SK-N-SH treated with all-trans-retinoic acid at 6 μM for 48 hours (cell line): Measurements from ENCODE around the gene LDB1.

Experiments
- ATAC-seq: fragments of 200-7000 bp; cut with Tn5 transposase; 3 replicates; pipeline ENCODE4 v1.9.1; 2020; ENCODE audit warnings: mild to moderate bottlenecking, moderate library complexity
- ARNTL ChIP-seq: fragments of 450-650 bp; formaldehyde crosslinking; IDR thresholded peaks from 2 replicates; pipeline ENCODE4 v1.5.0; 2020; ENCODE audit warnings: low read depth, mild to moderate bottlenecking, moderate library complexity, borderline replicate concordance
- BACH2 ChIP-seq: fragments of 250-450 bp; sonication (Bioruptor Pico); IDR thresholded peaks from 2 replicates; pipeline ENCODE4 v1.9.0; 2021; ENCODE audit warnings: mild to moderate bottlenecking, borderline replicate concordance
- CREB5 ChIP-seq: fragments of 250-450 bp; sonication (Bioruptor Pico); IDR thresholded peaks from 2 replicates; pipeline ENCODE4 v1.5.1; 2020; ENCODE audit warnings: low read depth, mild to moderate bottlenecking, moderate library complexity
- ESRRG ChIP-seq: fragments of 250-450 bp; sonication (Bioruptor Pico); IDR thresholded peaks from 2 replicates; pipeline ENCODE4 v1.6.1; 2021; ENCODE audit warnings: mild to moderate bottlenecking
- GLIS3 ChIP-seq: fragments of 250-450 bp; sonication (Bioruptor Pico); IDR thresholded peaks from 2 replicates; pipeline ENCODE4 v1.5.0; 2020; ENCODE audit warnings: mild to moderate bottlenecking, moderate library complexity
- ISL1 ChIP-seq: fragments of 250-450 bp; sonication (Bioruptor Pico); IDR thresholded peaks from 2 replicates; pipeline ENCODE4 v2.1.2; 2022; ENCODE audit warnings: mild to moderate bottlenecking, moderate library complexity
- OSR1 ChIP-seq: fragments of 250-450 bp; sonication (Bioruptor Pico); IDR thresholded peaks from 2 replicates; pipeline ENCODE4 v1.8.0; 2022; ENCODE audit warnings: moderate library complexity, mild to moderate bottlenecking, inconsistent platforms
- PPARA ChIP-seq: fragments of 250-450 bp; sonication (Bioruptor Pico); IDR thresholded peaks from 2 replicates; pipeline ENCODE4 v1.5.0; 2020; ENCODE audit warnings: mild to moderate bottlenecking, borderline replicate concordance
- RARB ChIP-seq: fragments of 250-450 bp; sonication (Bioruptor Pico); IDR thresholded peaks from 2 replicates; pipeline ENCODE4 v1.8.0; 2021; ENCODE audit warnings: mild to moderate bottlenecking, moderate library complexity
- SNAI2 ChIP-seq: fragments of 250-450 bp; sonication (Bioruptor Pico); IDR thresholded peaks from 2 replicates; pipeline ENCODE4 v1.5.0; 2020; ENCODE audit warnings: mild to moderate bottlenecking, moderate library complexity
- TCF4 ChIP-seq: fragments of 250-450 bp; sonication (Bioruptor Pico); IDR thresholded peaks from 2 replicates; pipeline ENCODE4 v1.8.0; 2021; ENCODE audit warnings: mild to moderate bottlenecking, moderate library complexity, borderline replicate concordance
- TOX ChIP-seq: fragments of 250-450 bp; sonication (Bioruptor Pico); IDR thresholded peaks from 2 replicates; pipeline ENCODE4 v1.8.0; 2021; ENCODE audit warnings: mild to moderate bottlenecking, moderate library complexity, borderline replicate concordance
- TSHZ2 ChIP-seq: fragments of 250-450 bp; sonication (Bioruptor Pico); IDR thresholded peaks from 2 replicates; pipeline ENCODE4 v1.5.0; 2020; ENCODE audit warnings: mild to moderate bottlenecking, moderate library complexity
- ZC3H10 ChIP-seq: fragments of 250-450 bp; sonication (Bioruptor Pico); IDR thresholded peaks from 2 replicates; pipeline ENCODE4 v1.5.1; 2021; ENCODE audit warnings: mild to moderate bottlenecking, moderate library complexity
- ZFP3 ChIP-seq: fragments of 250-450 bp; sonication (Bioruptor Pico); IDR thresholded peaks from 2 replicates; pipeline ENCODE4 v1.5.0; 2020; ENCODE audit warnings: mild to moderate bottlenecking, moderate library complexity
- ZNF70 ChIP-seq: fragments of 450-650 bp; formaldehyde crosslinking; IDR thresholded peaks from 2 replicates; pipeline ENCODE4 v1.5.0; 2020; ENCODE audit warnings: mild to moderate bottlenecking, moderate library complexity
- ZNF8 ChIP-seq: fragments of 450-650 bp; formaldehyde crosslinking; IDR thresholded peaks from 2 replicates; pipeline ENCODE4 v1.5.0; 2020; ENCODE audit warnings: mild to moderate bottlenecking, moderate library complexity
- TF ChIP-seq, protein P1 (sequence below): fragments of 250-450 bp; sonication (Bioruptor Pico); IDR thresholded peaks from 2 replicates; pipeline ENCODE4 v1.8.0; 2020; ENCODE audit warnings: mild to moderate bottlenecking, moderate library complexity, borderline replicate concordance
- TF ChIP-seq, protein P2 (sequence below): fragments of 250-450 bp; sonication (Bioruptor Pico); IDR thresholded peaks from 2 replicates; pipeline ENCODE4 v1.8.0; 2021; ENCODE audit warnings: low read depth, mild to moderate bottlenecking, moderate library complexity, borderline replicate concordance

The LDB1 gene

DNA sequence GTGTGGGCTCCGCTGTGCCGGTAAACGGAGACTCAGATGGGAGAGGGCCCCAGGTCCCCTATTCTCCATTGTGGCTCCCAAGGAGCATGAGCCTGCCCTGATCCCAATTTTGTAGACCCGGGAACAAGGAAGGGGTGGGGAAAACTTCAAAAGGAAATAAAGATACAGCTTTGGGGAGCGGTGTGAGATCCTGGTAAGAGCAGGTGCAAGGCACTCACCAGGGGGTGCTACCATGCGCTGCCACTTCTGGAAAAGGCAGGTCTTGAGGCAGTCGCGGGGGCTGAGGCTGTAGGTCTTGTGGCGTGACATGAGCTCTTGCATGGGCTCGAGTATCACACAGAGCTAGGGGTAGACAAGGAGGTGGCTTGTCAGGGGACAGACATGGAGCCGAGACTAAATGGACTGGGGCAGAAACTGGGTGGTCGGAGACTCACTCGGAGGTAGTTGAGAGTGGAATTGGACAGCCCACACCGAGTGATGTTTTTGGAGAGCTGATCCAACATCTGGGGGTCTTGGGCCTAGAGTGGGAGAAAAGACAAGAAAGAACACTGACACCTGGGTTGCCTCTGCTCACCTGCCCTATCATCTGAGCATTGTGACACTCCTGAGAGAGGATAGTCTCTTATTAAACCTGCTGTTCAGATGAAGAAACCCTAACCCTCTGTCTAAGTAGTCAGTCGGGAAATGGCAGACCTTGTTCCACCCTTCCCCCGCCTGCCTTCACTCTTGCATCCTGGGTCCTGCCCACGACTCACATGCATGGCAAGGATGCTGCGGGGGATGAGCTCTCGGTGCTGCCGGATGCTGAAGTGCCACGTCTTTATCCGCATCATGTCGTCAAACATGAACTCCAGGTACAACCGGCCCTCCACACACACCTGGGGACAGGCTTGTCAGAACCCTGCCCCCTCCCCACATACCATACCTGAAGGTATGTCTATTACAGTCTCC, 10.7 kb downstream of the LDB1 start:
- no peak for ATAC-seq

DNA sequence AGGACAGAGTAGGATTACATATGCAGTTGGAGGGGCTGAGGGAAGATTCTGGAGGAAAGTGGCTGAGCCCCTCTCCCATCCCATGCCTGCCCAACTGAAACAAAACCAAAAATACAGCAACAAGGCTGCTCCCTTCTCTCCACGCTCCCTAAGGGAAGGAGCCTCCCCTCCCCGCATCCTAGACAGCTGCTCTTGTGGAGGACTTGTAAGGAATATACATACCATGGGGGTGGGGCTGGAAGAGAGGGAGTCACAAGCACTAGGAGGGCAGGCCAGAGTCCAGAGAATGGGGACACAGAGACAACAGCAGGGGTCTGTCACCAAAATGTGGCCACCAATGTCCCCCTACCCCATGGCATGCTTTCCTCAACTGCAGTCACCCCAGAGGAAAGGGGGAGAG, 13.2 kb downstream of the LDB1 start:
- ATAC-seq = no peak
- TF ChIP-seq ARNTL (CRISPR knock-in tag) = no peak
- no peak for TF ChIP-seq ZNF8 (CRISPR knock-in tag)
- no peak for TF ChIP-seq ZC3H10 (CRISPR knock-in tag)
- TF ChIP-seq, protein P1, sequence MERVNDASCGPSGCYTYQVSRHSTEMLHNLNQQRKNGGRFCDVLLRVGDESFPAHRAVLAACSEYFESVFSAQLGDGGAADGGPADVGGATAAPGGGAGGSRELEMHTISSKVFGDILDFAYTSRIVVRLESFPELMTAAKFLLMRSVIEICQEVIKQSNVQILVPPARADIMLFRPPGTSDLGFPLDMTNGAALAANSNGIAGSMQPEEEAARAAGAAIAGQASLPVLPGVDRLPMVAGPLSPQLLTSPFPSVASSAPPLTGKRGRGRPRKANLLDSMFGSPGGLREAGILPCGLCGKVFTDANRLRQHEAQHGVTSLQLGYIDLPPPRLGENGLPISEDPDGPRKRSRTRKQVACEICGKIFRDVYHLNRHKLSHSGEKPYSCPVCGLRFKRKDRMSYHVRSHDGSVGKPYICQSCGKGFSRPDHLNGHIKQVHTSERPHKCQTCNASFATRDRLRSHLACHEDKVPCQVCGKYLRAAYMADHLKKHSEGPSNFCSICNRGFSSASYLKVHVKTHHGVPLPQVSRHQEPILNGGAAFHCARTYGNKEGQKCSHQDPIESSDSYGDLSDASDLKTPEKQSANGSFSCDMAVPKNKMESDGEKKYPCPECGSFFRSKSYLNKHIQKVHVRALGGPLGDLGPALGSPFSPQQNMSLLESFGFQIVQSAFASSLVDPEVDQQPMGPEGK (CRISPR knock-in tag) = no peak
- no peak for TF ChIP-seq TSHZ2 (CRISPR knock-in tag)

More for the DNA sequence above, 10.7 kb downstream of the LDB1 start:
- TF ChIP-seq ARNTL (CRISPR knock-in tag) = no peak
- TF ChIP-seq ISL1 (CRISPR knock-in tag) = no peak
- no peak for TF ChIP-seq SNAI2
- TF ChIP-seq TSHZ2 (CRISPR knock-in tag) = no peak
- TF ChIP-seq TOX (CRISPR knock-in tag) = no peak
- no peak for TF ChIP-seq TCF4 (CRISPR knock-in tag)
- no peak for TF ChIP-seq RARB (CRISPR knock-in tag)
- no peak for TF ChIP-seq GLIS3 (CRISPR knock-in tag)
- TF ChIP-seq OSR1 (CRISPR knock-in tag) = no peak
- no peak for TF ChIP-seq ZNF8 (CRISPR knock-in tag)
- TF ChIP-seq ESRRG (CRISPR knock-in tag) = no peak
- TF ChIP-seq ZFP3 (CRISPR knock-in tag) = no peak
- no peak for TF ChIP-seq ZNF70 (CRISPR knock-in tag)
- no peak for TF ChIP-seq ZC3H10 (CRISPR knock-in tag)
- TF ChIP-seq, protein P2, sequence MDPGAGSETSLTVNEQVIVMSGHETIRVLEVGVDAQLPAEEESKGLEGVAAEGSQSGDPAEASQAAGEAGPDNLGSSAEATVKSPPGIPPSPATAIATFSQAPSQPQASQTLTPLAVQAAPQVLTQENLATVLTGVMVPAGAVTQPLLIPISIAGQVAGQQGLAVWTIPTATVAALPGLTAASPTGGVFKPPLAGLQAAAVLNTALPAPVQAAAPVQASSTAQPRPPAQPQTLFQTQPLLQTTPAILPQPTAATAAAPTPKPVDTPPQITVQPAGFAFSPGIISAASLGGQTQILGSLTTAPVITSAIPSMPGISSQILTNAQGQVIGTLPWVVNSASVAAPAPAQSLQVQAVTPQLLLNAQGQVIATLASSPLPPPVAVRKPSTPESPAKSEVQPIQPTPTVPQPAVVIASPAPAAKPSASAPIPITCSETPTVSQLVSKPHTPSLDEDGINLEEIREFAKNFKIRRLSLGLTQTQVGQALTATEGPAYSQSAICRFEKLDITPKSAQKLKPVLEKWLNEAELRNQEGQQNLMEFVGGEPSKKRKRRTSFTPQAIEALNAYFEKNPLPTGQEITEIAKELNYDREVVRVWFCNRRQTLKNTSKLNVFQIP (CRISPR knock-in tag) = no peak
- no peak for TF ChIP-seq BACH2 (CRISPR knock-in tag)
- TF ChIP-seq CREB5 (CRISPR knock-in tag) = no peak

DNA sequence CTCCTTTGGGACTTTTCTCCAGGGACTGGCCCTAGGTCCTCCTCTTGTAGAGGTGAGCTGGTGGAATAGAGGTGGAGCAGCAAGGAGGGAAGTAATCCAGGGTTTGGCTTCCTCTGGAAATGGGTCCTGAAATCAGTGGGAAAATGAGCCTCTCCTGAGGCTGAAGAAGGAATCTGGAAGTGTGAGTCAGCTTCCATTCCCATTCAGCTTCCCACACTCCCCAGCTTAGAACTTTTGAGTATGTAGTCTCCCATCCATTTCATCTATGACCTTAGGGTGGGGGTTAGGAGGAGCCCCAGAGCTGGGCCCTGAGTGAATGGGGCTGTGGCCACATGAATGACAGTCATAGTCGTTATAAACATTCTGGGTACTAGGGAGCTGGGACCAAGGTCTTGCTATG, 17.7 kb downstream of the LDB1 start:
- TF ChIP-seq ISL1 (CRISPR knock-in tag) = no peak
- TF ChIP-seq PPARA = no peak
- TF ChIP-seq, protein P2 (CRISPR knock-in tag) = no peak
- TF ChIP-seq TOX (CRISPR knock-in tag) = no peak

More for the DNA sequence above, 17.7 kb downstream of the LDB1 start:
- no peak for ATAC-seq
